EL (cell line): ENCODE data around the gene TTLL3.
"Not testable (repeated sequence)": the region's sequence is repeated elsewhere in the genome, so short reads cannot be mapped to it uniquely, and the experiment has no call there.

Experiments
- DNase-seq: peaks from one replicate; pipeline ENCODE4 v3.0.0-alpha.2; 2016

Gene TTLL3

DNA sequence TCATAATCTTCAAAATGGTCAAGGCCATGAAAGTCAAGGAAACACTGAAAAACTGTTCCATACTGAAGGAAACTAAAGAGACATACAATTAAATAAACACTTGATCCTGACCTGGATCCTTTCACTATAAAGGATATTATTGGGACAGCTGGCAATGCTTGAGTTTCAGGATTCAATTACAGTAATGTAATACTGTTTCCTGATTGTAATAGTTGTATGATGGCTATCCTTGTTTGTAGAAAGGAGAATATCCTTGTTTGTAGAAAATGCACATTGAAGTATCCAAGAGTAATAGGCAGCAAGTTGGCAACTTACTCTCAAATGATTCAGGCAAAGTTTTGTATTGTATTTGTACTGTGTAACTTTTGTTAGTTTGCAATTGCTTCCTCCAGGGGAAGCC, 65.4 kb downstream of the TTLL3 start:
- DNase-seq: no peak

- DNase-seq: not testable (repeated sequence)
Measured at GRCh38 chr3:9876255-9876654, 66.2 kb downstream of the TTLL3 start.

DNA sequence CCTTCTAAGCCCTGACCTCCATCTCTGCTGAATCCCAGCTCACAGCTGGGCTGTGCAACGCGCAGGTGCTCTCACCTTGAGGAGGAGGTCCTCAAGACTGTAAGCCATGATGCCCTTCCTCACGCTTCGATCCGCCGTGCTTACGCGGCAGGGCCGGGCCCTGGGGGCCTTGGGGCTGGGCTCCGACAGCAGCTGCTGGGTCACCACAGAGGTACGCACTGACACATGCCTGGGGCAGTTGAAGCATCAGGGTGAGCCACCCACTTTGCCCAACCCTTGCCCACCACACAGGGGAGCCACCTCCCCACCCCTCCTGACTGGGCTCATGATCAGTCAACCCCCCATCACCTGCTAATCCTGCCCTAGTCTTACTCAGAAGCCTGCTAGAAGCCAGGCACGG, 66.9 kb downstream of the TTLL3 start:
- DNase-seq: no peak

- no peak for DNase-seq
Measured at GRCh38 chr3:9878700-9879099, 68.6 kb downstream of the TTLL3 start.

DNA sequence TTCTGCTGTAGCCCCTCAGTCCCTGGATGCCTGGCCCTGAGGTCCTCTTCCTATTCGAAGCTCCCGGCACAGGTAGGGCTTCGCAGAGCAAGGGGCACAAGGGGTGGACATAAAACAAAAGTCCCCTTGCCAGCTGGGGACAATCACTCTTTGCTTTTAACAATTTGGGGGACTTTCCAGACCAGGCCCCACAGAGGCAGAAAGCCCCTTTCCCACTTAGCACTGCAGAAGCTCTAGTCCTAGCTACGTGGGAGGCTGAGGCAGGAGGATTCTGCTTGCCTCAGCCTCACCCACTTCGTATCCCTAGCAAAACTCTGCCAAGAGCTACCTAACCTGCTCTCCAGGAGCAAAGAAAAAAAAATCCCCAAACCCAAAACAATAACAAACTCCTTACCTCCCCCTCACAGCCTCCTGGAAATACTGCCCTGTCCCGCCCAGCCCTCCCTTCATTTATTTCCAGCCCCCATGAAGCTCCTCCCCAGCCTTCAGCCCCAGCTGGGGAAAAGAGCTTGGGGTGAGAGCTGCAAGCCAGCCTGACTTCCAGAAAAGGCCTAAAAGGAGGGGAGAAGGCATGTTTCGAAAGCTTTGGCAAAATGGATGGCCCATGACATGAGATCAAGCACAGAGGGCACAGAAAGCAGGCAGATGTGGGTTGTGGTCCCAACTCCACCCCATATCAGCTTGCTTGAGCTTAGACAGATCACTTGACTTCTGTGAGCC, 69.9 kb downstream of the TTLL3 start, which contains the start of gene CIDEC:
Gene CIDEC, minus strand, starts transcription at position 424 of the 720 bp plus-strand sequence. CDS start 1,767 bp downstream, outside the sequence.
- DNase-seq: no peak

- DNase-seq: no peak
Measured at GRCh38 chr3:9881441-9881840, 71.4 kb downstream of the TTLL3 start.

DNA sequence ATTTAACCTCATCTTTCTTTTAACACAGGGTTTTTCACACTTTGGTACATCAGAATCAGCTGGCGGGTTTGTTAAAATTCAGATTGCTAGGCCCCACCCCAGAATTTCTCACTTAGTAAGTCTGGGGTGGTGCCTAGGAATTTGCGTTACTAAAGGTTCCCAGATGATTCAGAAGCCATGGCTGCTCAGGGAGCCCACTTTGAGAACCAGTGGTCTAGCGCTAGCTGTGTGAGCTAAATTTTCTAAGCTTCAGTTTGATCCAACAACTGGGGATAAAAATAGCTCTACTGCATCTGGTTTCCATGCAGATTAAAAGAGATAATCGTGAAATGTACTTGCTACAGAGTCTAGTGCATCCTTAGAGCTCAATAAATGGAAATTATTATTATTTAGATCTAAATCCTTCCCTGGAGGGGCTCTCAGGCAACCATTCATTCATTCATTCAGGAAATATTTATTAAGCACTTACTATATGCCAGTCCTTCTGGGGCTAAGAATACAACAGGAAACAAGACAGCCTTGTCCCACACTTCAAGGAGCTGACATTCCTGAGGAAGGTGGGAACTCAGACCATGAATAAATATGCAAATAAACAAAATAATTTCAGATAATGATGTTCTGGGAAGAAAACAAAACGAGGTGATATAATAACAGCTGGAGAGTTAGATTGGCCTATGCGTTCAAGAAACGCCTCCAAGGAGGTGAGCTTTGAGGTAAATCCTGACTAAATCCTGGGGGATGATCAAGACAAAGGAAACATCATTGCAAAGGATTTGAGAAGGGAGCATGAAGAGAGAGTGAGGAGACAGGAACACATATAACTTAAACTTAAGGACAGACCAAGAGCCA, 73.9 kb downstream of the TTLL3 start:
- peak; percentile 35 for DNase-seq

GRCh38 chr3:9884555-9885165, 74.6 kb downstream of the TTLL3 start:
- peak; percentile 92 for DNase-seq
